ENCODE data around the gene C1QL1.

Gene C1QL1

GRCh38 chr17:44924107-44924544, 44.0 kb downstream of the C1QL1 start:
- DNase-seq (ENCODE audit: low read depth): no peak
- H3K4me3 ChIP-seq (ENCODE audit: control insufficient read depth, low read depth, low read length): no peak overlapping the region
- no peak for TF ChIP-seq CTCF (IDR thresholded peaks at IDR 0.05; ENCODE audit: control insufficient read depth, insufficient read depth, low read depth, low read length, missing control alignments)

GRCh38 chr17:44922746-44923470, 45.2 kb downstream of the C1QL1 start:
- TF ChIP-seq CTCF (IDR thresholded peaks at IDR 0.05; ENCODE audit: control insufficient read depth, insufficient read depth, low read depth, low read length, missing control alignments): no peak
- no peak overlapping the region for H3K4me3 ChIP-seq (ENCODE audit: control insufficient read depth, low read depth, low read length)
- no peak for DNase-seq (ENCODE audit: low read depth)

- DNase-seq (ENCODE audit: low read depth): no peak
- no peak for TF ChIP-seq CTCF (IDR thresholded peaks at IDR 0.05; ENCODE audit: control insufficient read depth, insufficient read depth, low read depth, low read length, missing control alignments)
- H3K4me3 ChIP-seq (ENCODE audit: control insufficient read depth, low read depth, low read length): no peak overlapping the region
These were observed 46.0 kb downstream of the C1QL1 start for GRCh38 chr17:44922136-44922535.

- H3K4me3 ChIP-seq (ENCODE audit: control insufficient read depth, low read depth, low read length): no peak overlapping the region
- no peak for DNase-seq (ENCODE audit: low read depth)
- no peak for TF ChIP-seq CTCF (IDR thresholded peaks at IDR 0.05; ENCODE audit: control insufficient read depth, insufficient read depth, low read depth, low read length, missing control alignments)
These were observed 46.8 kb downstream of the C1QL1 start for GRCh38 chr17:44921122-44921882.

GRCh38 chr17:44920565-44920940, 47.5 kb downstream of the C1QL1 start:
- TF ChIP-seq CTCF (IDR thresholded peaks at IDR 0.05; ENCODE audit: control insufficient read depth, insufficient read depth, low read depth, low read length, missing control alignments): no peak
- H3K4me3 ChIP-seq (ENCODE audit: control insufficient read depth, low read depth, low read length): no peak overlapping the region
- no peak for DNase-seq (ENCODE audit: low read depth)

GRCh38 chr17:44919885-44920564, 48.1 kb downstream of the C1QL1 start:
- DNase-seq (ENCODE audit: low read depth): peak; percentile 37
- peak; percentile 86 for TF ChIP-seq CTCF (IDR thresholded peaks at IDR 0.05; ENCODE audit: control insufficient read depth, insufficient read depth, low read depth, low read length, missing control alignments)
- no peak overlapping the region for H3K4me3 ChIP-seq (ENCODE audit: control insufficient read depth, low read depth, low read length)

Data from AG09309 (cell line).